GM12891 (cell line): Measurements from ENCODE around the gene SAMD4B.

Source experiments
- POLR2A ChIP-seq: IDR thresholded peaks from 2 replicates; pipeline ENCODE4 v1.6.1; 2011; ENCODE audit warnings: low read depth, low read length, control low read depth
- POLR2AphosphoS5 ChIP-seq: IDR thresholded peaks from 2 replicates; pipeline ENCODE4 v1.6.1; 2011; ENCODE audit warnings: low read depth, low read length, control low read depth
- SPI1 ChIP-seq: IDR thresholded peaks from 2 replicates; pipeline ENCODE4 v1.6.1; 2011; ENCODE audit warnings: low read depth, low read length, control low read depth

DNA sequence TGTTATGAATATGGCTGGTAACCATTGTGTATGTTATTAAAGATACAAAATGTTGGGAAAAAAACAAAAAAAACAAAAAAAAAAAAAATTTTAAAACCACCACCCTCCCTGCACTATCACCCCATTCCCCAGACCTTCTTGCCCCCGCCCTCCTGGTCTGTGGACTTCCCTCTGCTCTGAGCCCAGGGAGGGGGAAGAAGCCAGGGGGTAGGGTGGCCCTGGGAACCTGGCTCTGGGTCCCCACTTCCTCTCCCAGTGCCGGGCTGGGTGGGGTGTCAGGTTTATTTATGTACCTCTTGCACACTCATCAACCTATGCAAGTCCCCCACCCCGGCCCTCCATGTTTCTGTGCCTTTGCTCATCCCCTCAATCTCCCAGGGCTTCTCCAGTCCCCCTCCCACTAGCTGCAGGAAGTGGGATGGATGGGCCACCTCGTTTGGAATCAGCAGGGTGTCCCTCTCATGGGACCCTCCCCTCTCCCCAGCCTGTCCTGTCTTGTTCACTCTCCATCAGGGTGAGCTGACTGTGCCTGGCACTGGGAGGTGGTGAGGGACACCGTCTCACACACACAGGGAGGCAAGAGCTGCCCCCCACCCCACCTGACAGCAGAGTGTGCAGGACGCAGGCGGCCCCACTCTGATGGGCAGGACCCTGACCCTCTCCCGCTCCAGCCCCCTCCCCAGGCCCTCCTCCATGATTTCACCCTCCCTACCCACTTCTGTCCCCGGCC, 42.8 kb downstream of the SAMD4B start:
- TF ChIP-seq POLR2A (no peak), SPI1 (no peak), POLR2AphosphoS5 (no peak)
